GM23338 (cell line): ENCODE results near the gene OTOGL.

Experiments
- CREB1 ChIP-seq: fragments of 250-450 bp; sonication (Bioruptor Pico); IDR thresholded peaks from 2 replicates; pipeline ENCODE4 v1.5.0; 2020; ENCODE audit warnings: low read depth, mild to moderate bottlenecking, moderate library complexity
- CTCF ChIP-seq, 2 experiments: fragments of 200-600 bp in 1 of 2; sonication (generic) in 1 of 2; conservative IDR thresholded peaks; 2 replicates each; pipeline versions ENCODE4 v1.5.1 to v1.6.1; 2016 to 2017; ENCODE audit warnings: antibody characterized with exemption in 2 of 2, low read depth in 2 of 2, mild to moderate bottlenecking in 2 of 2, moderate library complexity in 1 of 2
- EZH2 ChIP-seq: fragments of 200-600 bp; sonication (generic); IDR thresholded peaks from one replicate; pipeline ENCODE4 v1.8.0; 2017; ENCODE audit warnings: antibody characterized with exemption, mild to moderate bottlenecking, low read depth; ENCODE audit not compliant: unreplicated experiment
- EZH2phosphoT487 ChIP-seq: fragments of 200-600 bp; sonication (generic); IDR thresholded peaks from one replicate; pipeline ENCODE4 v1.8.1; 2018; ENCODE audit warnings: antibody characterized with exemption; ENCODE audit not compliant: unreplicated experiment
- JUNB ChIP-seq: IDR thresholded peaks from one replicate; pipeline ENCODE4 v1.6.1; 2016; ENCODE audit warnings: antibody characterized with exemption; ENCODE audit not compliant: unreplicated experiment
- POLR2AphosphoS5 ChIP-seq: IDR thresholded peaks from 2 replicates; pipeline ENCODE4 v1.6.1; 2016; ENCODE audit warnings: antibody characterized with exemption, low read depth
- ZNF114 ChIP-seq: fragments of 250-450 bp; sonication (Bioruptor Pico); IDR thresholded peaks from 2 replicates; pipeline ENCODE4 v1.5.0; 2020; ENCODE audit warnings: mild to moderate bottlenecking, moderate library complexity
- ZNF331 ChIP-seq: fragments of 250-450 bp; sonication (Bioruptor Pico); IDR thresholded peaks from 2 replicates; pipeline ENCODE4 v1.5.0; 2020; ENCODE audit warnings: low read depth, mild to moderate bottlenecking, moderate library complexity
- TF ChIP-seq, protein P1 (sequence below): IDR thresholded peaks from one replicate; pipeline ENCODE4 v1.6.1; 2018; ENCODE audit warnings: antibody characterized with exemption; ENCODE audit not compliant: unreplicated experiment
- TF ChIP-seq, protein P2 (sequence below): IDR thresholded peaks from 2 replicates; pipeline ENCODE4 v1.6.1; 2016; ENCODE audit warnings: antibody characterized with exemption

GRCh38 chr12:80400571-80400991 is 301.2 kb downstream of the OTOGL start:
- TF ChIP-seq POLR2AphosphoS5: no peak
- no peak for TF ChIP-seq CTCF (conservative IDR thresholded peaks at IDR 0.05; ENCODE audit: low read depth in 2 of 2)
- no peak for TF ChIP-seq EZH2
- TF ChIP-seq CREB1 (CRISPR knock-in tag): no peak
- TF ChIP-seq, protein P1, sequence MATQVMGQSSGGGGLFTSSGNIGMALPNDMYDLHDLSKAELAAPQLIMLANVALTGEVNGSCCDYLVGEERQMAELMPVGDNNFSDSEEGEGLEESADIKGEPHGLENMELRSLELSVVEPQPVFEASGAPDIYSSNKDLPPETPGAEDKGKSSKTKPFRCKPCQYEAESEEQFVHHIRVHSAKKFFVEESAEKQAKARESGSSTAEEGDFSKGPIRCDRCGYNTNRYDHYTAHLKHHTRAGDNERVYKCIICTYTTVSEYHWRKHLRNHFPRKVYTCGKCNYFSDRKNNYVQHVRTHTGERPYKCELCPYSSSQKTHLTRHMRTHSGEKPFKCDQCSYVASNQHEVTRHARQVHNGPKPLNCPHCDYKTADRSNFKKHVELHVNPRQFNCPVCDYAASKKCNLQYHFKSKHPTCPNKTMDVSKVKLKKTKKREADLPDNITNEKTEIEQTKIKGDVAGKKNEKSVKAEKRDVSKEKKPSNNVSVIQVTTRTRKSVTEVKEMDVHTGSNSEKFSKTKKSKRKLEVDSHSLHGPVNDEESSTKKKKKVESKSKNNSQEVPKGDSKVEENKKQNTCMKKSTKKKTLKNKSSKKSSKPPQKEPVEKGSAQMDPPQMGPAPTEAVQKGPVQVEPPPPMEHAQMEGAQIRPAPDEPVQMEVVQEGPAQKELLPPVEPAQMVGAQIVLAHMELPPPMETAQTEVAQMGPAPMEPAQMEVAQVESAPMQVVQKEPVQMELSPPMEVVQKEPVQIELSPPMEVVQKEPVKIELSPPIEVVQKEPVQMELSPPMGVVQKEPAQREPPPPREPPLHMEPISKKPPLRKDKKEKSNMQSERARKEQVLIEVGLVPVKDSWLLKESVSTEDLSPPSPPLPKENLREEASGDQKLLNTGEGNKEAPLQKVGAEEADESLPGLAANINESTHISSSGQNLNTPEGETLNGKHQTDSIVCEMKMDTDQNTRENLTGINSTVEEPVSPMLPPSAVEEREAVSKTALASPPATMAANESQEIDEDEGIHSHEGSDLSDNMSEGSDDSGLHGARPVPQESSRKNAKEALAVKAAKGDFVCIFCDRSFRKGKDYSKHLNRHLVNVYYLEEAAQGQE: no peak
- no peak for TF ChIP-seq EZH2phosphoT487
- no peak for TF ChIP-seq JUNB
- no peak for TF ChIP-seq ZNF331 (CRISPR knock-in tag)
- TF ChIP-seq, protein P2, sequence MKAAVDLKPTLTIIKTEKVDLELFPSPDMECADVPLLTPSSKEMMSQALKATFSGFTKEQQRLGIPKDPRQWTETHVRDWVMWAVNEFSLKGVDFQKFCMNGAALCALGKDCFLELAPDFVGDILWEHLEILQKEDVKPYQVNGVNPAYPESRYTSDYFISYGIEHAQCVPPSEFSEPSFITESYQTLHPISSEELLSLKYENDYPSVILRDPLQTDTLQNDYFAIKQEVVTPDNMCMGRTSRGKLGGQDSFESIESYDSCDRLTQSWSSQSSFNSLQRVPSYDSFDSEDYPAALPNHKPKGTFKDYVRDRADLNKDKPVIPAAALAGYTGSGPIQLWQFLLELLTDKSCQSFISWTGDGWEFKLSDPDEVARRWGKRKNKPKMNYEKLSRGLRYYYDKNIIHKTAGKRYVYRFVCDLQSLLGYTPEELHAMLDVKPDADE: no peak
- no peak for TF ChIP-seq ZNF114 (CRISPR knock-in tag)
